Measurements from ENCODE around the gene TMEM240.

DNA sequence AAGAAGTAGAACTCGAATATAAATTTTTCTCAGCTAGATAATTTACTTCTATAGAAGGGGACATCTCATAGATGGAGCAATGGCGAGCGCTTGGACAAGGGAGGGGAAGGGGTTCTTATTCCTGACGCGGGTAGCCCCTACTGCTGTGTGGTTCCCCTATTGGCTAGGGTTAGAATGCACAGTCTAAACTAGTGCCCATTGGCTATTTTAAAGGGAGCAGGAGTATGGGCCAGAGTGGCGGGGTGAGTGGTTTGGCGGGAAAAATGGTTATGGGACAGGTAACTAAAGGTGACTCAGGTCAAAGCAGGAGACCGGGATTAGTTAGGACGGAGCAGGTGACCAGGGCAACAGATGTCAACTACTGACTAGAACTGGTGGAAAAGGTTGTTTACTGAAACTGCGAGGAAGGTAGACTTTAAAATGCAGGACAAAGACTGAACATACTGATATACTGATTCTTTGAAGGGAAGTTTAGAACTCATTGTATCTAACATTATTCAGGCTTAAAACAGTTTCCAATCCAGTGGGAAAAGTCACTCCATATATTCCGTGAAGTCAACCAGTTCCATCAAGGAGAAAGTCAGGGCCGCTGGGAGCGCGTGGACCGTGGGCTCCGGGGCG is 29.4 kb downstream of the TMEM240 start:
- TF ChIP-seq, protein P1, sequence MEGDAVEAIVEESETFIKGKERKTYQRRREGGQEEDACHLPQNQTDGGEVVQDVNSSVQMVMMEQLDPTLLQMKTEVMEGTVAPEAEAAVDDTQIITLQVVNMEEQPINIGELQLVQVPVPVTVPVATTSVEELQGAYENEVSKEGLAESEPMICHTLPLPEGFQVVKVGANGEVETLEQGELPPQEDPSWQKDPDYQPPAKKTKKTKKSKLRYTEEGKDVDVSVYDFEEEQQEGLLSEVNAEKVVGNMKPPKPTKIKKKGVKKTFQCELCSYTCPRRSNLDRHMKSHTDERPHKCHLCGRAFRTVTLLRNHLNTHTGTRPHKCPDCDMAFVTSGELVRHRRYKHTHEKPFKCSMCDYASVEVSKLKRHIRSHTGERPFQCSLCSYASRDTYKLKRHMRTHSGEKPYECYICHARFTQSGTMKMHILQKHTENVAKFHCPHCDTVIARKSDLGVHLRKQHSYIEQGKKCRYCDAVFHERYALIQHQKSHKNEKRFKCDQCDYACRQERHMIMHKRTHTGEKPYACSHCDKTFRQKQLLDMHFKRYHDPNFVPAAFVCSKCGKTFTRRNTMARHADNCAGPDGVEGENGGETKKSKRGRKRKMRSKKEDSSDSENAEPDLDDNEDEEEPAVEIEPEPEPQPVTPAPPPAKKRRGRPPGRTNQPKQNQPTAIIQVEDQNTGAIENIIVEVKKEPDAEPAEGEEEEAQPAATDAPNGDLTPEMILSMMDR (IDR thresholded peaks at IDR 0.05): no peak
- no peak for TF ChIP-seq EZH2 (IDR thresholded peaks at IDR 0.05; ENCODE audit: borderline replicate concordance, insufficient read depth, low read depth, low read length, poor library complexity, severe bottlenecking)
